Colonic mucosa (tissue), 4 donors: Measurements from ENCODE around the gene RPL18A. TPM values are rescaled to one million over a fixed set of nuclear protein-coding genes. Genes with fewer than 3 reads are reported as not detected.

Experiments used
- DNase-seq: peaks from one replicate; pipeline ENCODE4 v3.0.0-alpha.2; 2020
- H3K27ac ChIP-seq: fragments of 200-600 bp; one replicate; pipeline ENCODE4 v1.8.0; 2021
- H3K27me3 ChIP-seq: fragments of 200-600 bp; one replicate; pipeline ENCODE4 v1.8.0; 2021
- H3K36me3 ChIP-seq: fragments of 200-600 bp; one replicate; pipeline ENCODE4 v1.8.0; 2021
- H3K4me1 ChIP-seq: fragments of 200-600 bp; one replicate; pipeline ENCODE4 v1.8.0; 2021; ENCODE audit warnings: mild to moderate bottlenecking
- H3K4me3 ChIP-seq: fragments of 200-600 bp; one replicate; pipeline ENCODE4 v1.8.0; 2021
- H3K9ac ChIP-seq, 2 donors: one replicate each; pipeline ENCODE4 v1.7.0; 2013; ENCODE audit warnings: control low read depth in 2 of 2, low read depth in 2 of 2, low read length in 2 of 2
- H3K9me3 ChIP-seq: fragments of 200-600 bp; one replicate; pipeline ENCODE4 v1.8.0; 2021
- CTCF ChIP-seq: fragments of 200-600 bp; IDR thresholded peaks from one replicate; pipeline ENCODE4 v1.8.0; 2022; ENCODE audit warnings: antibody characterized with exemption, mild to moderate bottlenecking
- intact Hi-C: fragments of 100-400 bp; cut with DNase I; formaldehyde crosslinking; loops from one replicate; pipeline ENCODE4 v1.14.1; 2022
- total RNA-seq, 2 donors: library from RNA; stranded (reverse); fragmentation: NEBNext Ultra II Directional in 1 of 2; extraction: Animal tissue kit (Norgen Biotek cat#: 25700) in 1 of 2; gene quantifications; one replicate each; pipeline ENCODE4 v1.2.1, GENCODE V29; 2021
- donor health status: healthy.
- donor health status: DM: no; HTN: no; CAD: no.
- donor health status: DM: no; HTN: no; CAD: no.

RPL18A gene
- total RNA-seq, 2 donors from 2014 or later = 1,592 to 1,923 TPM

- DNase-seq = no peak
- no peaks in the 10 kb centered on the region for H3K36me3 ChIP-seq
- H3K9ac ChIP-seq = no peak overlapping the region
- no peak for TF ChIP-seq CTCF
- no peak overlapping the region for H3K27ac ChIP-seq
- H3K27me3 ChIP-seq = peaks cover 35% of the 10 kb centered on the region
- H3K4me3 ChIP-seq = peak overlapping the region; percentile 17
- peaks cover 5% of the 10 kb centered on the region for H3K4me1 ChIP-seq
- no peaks in the 10 kb centered on the region for H3K9me3 ChIP-seq
- intact Hi-C loops = no loop called here
Observed at GRCh38 chr19:17872251-17873001, 12.7 kb downstream of the RPL18A start.

GRCh38 chr19:17873786-17874757, 14.4 kb downstream of the RPL18A start:
- Histone ChIP-seq H3K4me1 (peaks cover 5% of the 10 kb centered on the region), H3K27me3 (peaks cover 35% of the 10 kb centered on the region), H3K9ac (no peak overlapping the region), H3K4me3 (peak overlapping the region; percentile 17), H3K9me3 (no peaks in the 10 kb centered on the region), H3K36me3 (no peaks in the 10 kb centered on the region), H3K27ac (no peak overlapping the region)
- TF ChIP-seq CTCF = no peak
- peak; percentile 60 for DNase-seq
- intact Hi-C loops = no loop called here

GRCh38 chr19:17874758-17875135, 15.0 kb downstream of the RPL18A start:
- no peak for TF ChIP-seq CTCF
- Histone ChIP-seq H3K27me3 (peaks cover 35% of the 10 kb centered on the region), H3K27ac (no peak overlapping the region), H3K9ac (no peak overlapping the region), H3K4me1 (peaks cover 5% of the 10 kb centered on the region), H3K9me3 (no peaks in the 10 kb centered on the region), H3K36me3 (no peaks in the 10 kb centered on the region), H3K4me3 (no peak overlapping the region)
- intact Hi-C loops = no loop called here
- no peak for DNase-seq

- Histone ChIP-seq H3K4me3 (no peak overlapping the region), H3K27me3 (peaks cover 13% of the 10 kb centered on the region), H3K9me3 (no peaks in the 10 kb centered on the region), H3K36me3 (no peaks in the 10 kb centered on the region), H3K4me1 (peaks cover 3% of the 10 kb centered on the region), H3K9ac (no peak overlapping the region), H3K27ac (no peak overlapping the region)
- TF ChIP-seq CTCF = no peak
- intact Hi-C loops = no loop called here
- no peak for DNase-seq
Observed at GRCh38 chr19:17877696-17878095, 18.0 kb downstream of the RPL18A start.

GRCh38 chr19:17879466-17879865, 19.8 kb downstream of the RPL18A start:
- intact Hi-C loops = no loop called here
- no peak for DNase-seq
- no peak for TF ChIP-seq CTCF

More at GRCh38 chr19:17879466-17879865, 19.8 kb downstream of the RPL18A start:
- Histone ChIP-seq H3K27me3 (no peaks in the 10 kb centered on the region), H3K9ac (no peak overlapping the region), H3K36me3 (no peaks in the 10 kb centered on the region), H3K4me1 (no peaks in the 10 kb centered on the region), H3K4me3 (no peak overlapping the region), H3K27ac (no peak overlapping the region), H3K9me3 (no peaks in the 10 kb centered on the region)
